HG03442 (cell line): ENCODE results near the gene ACOT9.
A peak's percentile ranks its signal among the peaks of the same experiment; 100 is the strongest.
"Not testable (repeated sequence)": the region's sequence is repeated elsewhere in the genome, so short reads cannot be mapped to it uniquely, and the experiment has no call there.

Source experiments
- ATAC-seq: cut with Tn5 transposase; IDR thresholded peaks from one replicate; pipeline ENCODE4 v1.9.1; 2021; ENCODE audit warnings: mild to moderate bottlenecking, moderate library complexity; ENCODE audit not compliant: unreplicated experiment

The ACOT9 gene

DNA sequence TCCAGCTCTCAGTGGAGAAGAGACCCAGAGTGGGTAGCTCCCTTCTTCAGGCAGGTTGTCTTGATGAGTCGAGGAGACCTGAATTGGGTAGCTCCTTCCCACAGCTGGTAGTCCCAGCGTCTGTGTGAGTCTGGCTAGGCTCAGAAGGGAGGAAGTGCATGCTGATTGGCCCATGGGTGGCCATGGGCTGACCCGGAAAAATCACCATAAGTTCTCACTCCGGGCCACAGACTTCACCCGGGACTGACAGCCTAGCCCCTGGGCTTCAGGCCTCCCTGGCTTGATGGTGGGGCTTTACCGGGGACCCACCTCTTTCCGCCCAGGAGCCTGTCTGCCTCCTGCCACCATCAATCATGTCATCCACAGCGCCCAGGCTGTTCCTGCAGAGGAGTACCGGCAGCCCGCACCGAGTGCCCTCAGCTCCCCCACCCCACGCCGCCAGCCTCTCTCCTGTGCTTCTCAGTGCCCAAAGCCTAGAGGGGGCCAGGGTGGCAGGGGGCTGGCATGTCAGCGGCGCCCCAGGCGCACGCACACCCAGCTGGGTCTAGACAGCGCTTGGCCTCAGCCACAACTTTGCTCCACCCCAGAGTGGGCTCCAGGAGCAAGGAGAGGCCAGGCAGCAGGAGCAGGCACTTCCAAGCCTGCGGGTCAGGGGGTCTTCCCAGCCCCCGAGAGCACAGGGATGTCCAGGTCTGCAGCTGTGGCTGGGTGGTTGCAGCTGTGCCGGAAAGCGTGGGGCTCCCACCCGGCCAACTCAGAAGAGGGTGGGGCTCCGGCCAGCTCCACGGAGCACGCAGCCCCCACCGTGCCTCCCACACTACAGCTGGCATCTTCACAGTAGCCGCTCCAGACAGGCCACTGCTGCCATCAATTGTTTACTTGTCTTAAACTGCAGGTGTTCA lies 23.8 kb upstream of the ACOT9 start:
- ATAC-seq: peak; percentile 76

DNA sequence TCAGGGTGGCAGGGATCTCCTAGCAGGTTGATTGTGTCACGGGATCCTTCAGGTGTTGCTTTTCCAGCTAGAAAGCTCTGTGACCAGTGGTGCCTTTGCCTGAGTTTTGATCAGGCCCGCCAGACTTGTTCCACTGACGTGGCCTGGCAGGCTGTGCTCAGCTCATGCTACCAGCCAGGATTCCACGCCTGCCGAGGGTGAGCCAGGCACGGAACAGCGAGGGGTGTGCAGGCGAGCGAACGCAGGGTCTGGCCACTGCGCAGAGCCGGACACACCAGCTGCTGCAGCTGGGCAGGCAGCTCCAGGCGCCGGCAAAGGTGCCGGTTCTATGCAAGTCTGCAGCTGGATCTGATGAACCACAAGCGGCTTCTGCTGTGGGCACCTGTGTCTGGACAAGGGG lies 22.8 kb upstream of the ACOT9 start:
- no peak for ATAC-seq

DNA sequence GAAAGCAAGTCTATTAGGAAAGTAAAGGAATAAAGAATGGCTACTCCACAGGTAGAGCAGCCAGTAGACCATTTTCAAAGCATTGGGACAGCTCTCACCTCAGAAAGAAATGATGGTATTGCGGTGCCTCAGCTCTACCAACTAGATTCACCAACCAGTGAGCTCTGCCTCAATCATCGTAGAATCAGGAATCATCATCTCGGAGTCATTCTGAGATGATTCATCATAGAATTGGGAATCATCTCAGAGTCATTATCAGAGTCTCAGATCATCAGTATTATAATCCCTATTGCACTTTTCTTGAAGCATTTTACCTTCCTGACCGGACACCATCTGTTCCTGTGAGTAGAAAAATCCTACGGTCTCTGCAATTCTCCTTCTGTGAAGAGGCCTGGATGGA lies 22.4 kb upstream of the ACOT9 start:
- ATAC-seq: no peak

GRCh38 chrX:23764188-23764984 lies 21.3 kb upstream of the ACOT9 start:
- no peak for ATAC-seq

GRCh38 chrX:23759821-23760220 lies 16.7 kb upstream of the ACOT9 start:
- no peak for ATAC-seq

- ATAC-seq: peak; percentile 74
Observed at GRCh38 chrX:23756165-23756564, 13.1 kb upstream of the ACOT9 start.

DNA sequence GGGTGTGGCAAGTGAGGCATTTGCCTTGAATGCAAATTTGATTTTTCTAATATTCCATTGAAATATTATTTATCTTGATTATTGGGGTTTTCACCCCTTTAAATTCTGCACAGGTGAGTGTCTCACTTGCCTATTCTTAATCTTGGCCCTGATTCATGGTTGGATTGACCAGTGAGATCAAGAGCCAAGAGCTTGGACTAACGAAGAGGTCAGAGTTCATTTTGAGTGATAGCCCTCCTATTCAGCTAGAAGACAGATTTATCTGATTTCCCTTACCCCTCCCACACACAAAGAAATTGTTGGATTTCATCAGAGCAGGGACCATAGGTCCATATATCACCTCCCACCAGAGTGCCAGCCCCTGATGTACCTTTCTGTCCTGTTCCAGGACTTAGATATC lies 11.6 kb upstream of the ACOT9 start:
- no peak for ATAC-seq

GRCh38 chrX:23752740-23753415 lies 9.8 kb upstream of the ACOT9 start:
- no peak for ATAC-seq

GRCh38 chrX:23749576-23749975 lies 6.5 kb upstream of the ACOT9 start:
- ATAC-seq: no peak

DNA sequence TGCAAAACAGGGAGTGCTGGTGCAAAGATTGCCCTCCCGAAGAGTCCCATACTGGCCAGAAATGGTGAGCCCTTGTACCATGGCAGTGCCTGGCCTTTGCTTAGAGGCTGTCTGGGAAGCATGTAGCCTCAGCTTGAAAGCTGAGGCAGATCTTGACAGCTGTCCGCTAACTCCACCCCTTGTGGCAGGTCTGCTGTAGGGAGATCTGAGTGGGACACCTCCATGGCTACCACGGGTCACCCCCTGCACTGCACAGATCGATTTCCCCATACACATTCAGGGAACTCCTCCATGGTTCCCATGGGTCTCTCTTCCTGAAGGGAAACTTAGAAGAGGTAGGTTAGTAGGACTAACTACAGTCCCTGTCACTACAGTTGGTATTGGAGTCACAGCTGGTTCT lies 6.1 kb upstream of the ACOT9 start:
- no peak for ATAC-seq

- ATAC-seq: no peak
Observed at GRCh38 chrX:23745786-23746185, 2.7 kb upstream of the ACOT9 start.

DNA sequence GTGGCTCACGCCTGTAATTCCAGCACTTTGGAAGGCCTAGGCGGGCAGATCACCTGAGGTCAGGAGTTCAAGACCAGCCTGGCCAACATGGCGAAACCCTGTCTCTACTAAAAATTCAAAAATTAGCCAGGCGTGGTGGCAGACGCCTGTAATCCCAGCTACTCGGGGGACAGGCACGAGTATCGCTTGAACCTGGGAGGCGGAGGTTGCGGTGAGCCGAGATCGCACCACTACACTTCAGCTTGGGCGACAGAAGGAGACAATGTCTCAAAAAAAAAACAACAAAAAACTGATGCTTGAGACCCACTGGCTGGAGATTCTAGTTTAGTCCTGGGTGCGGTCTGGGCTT lies 521 bp upstream of the ACOT9 start:
- not testable (repeated sequence) for ATAC-seq

DNA sequence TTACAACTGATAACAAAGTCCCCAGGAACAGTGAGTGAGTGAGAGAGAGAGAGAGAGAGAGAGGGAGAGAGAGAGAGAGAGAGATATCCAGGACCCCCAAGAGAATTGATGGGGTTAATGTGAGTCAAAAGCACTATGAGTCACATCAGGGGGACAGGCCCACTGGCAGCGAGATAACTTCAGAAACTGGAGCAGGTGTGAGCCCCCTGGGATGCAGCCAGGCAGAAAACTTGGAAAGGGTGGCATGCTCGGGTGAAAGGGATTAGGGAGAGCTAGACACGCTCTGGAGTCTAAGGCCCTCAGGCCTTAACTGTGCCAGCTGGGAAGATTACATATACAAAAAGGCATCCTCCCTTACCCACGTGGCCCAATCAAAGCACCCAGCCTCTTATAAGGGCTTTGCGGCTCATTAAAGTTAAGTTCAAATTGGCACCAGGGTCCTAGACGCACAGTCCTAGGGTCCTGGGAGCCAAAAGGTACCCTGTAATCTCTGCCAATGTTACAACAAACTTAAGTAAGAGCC lies 841 bp downstream of the ACOT9 start:
- ATAC-seq: no peak

DNA sequence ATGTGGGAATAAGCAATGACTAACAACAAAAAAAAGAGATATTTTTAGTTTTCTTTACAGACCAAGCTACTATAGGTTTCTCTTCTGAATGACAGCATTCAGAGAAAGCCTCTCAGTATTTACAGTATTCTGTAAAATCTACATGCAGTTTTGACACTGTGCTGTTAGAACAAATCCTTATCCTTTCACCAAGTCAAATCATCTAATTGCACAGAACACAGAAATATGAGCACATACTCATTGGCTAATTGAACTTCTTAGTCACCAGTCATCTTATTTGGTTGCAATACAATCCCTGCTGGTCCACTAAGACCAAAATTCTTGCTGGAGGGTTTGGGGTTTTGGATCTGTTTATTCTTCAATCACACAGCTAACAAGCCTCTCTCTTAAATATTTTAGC lies 5.7 kb downstream of the ACOT9 start:
- ATAC-seq: no peak

- ATAC-seq: no peak
Observed at GRCh38 chrX:23736030-23736429, 7.0 kb downstream of the ACOT9 start.

GRCh38 chrX:23732704-23733103 lies 10.4 kb downstream of the ACOT9 start:
- peak; percentile 83 for ATAC-seq

DNA sequence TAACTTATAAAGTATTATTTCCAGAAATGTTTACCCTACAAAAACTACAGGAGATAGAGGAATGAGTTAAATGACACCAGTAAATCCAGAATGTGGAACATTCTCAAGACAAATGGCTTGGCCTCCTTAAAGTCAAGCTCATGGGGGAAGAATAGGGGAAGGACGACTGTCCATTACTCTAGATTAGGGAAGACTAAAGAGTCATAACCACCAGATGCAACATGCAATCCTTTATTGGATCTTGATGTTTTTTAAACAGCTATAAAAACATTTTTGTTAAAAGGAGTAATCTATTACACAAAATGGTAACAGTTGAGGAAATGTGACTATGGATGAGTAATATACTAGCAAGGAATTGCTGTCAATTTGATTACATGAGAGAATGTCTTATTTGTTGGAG lies 11.1 kb downstream of the ACOT9 start:
- no peak for ATAC-seq

GRCh38 chrX:23729214-23729613 lies 13.9 kb downstream of the ACOT9 start:
- no peak for ATAC-seq

DNA sequence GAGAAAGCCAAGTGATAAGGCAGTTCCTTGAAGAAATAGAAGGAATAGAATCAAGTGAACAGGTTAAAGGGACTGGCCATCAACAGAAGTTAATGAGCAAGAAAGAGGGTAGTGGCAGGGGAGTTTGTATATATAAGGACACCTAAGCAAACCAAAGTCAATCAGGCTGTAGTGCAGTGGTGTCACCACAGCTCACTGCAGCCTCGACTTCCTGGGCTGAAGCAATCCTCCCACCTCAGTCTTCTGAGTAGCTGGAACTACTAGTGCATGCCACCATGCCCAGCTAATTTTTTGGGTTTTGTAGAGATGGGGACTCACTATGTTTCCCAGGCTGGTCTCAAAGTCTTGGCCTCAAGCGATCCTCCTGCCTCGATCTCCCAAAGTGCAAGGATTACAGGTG lies 15.9 kb downstream of the ACOT9 start:
- no peak for ATAC-seq

GRCh38 chrX:23726191-23726590 lies 16.9 kb downstream of the ACOT9 start:
- ATAC-seq: no peak

DNA sequence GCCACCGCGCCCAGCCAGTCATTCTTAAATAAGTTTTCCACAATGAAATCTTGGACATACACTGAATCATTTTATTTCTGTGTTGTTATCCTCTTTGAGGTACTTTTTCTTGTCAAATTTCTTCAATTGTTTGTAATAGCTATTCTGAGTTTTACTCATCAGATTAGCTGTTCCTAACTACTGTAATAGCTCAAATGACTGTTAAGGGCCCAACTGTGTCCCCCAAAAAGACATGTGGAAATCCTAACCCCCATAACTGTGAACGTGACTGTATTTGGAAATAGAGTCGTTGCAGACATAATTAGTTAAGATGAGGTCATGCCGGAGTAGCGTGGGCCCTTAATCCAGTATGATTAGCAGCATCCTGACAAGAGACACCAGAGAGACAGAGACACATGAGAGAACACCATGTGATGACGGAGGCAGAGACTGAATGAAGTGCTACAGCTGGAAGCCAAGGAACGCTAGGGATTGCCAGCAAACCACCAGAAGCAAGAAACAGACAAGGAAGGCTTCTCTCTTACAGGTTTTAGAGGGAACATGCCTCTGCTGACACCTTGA lies 22.9 kb downstream of the ACOT9 start:
- ATAC-seq: no peak
